ENCODE results near the gene COL4A2.

COL4A2 gene

GRCh38 chr13:110334841-110335490 lies 27.9 kb downstream of the COL4A2 start:
- DNase-seq (ENCODE audit: low spot score): peak; percentile 50

DNA sequence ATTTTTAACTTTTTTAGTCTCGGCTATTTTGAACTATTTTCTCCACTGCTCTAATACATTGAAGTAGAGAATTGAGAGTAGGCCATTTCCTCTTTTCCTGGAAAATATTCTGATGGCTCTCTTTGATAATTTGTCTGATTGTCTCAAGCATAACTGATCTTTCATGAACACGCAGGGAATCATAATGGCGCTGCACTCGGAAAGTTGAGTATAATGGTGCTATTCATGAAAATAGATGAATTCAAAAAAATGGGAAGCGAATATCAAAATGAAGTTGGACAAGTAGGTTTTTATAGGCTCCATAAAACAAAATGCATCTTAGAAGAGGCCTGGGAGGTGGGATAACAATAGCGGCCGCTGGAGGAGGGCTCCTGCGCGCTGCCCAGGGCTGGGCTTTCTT lies 29.0 kb downstream of the COL4A2 start:
- DNase-seq (ENCODE audit: low spot score): no peak
- TF ChIP-seq, protein P1, sequence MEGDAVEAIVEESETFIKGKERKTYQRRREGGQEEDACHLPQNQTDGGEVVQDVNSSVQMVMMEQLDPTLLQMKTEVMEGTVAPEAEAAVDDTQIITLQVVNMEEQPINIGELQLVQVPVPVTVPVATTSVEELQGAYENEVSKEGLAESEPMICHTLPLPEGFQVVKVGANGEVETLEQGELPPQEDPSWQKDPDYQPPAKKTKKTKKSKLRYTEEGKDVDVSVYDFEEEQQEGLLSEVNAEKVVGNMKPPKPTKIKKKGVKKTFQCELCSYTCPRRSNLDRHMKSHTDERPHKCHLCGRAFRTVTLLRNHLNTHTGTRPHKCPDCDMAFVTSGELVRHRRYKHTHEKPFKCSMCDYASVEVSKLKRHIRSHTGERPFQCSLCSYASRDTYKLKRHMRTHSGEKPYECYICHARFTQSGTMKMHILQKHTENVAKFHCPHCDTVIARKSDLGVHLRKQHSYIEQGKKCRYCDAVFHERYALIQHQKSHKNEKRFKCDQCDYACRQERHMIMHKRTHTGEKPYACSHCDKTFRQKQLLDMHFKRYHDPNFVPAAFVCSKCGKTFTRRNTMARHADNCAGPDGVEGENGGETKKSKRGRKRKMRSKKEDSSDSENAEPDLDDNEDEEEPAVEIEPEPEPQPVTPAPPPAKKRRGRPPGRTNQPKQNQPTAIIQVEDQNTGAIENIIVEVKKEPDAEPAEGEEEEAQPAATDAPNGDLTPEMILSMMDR (IDR thresholded peaks at IDR 0.05): no peak
- Histone ChIP-seq H3K27ac (peak overlapping the region; percentile 89 to 96), H3K4me3 (no peak overlapping the region)

More at GRCh38 chr13:110334841-110335490, 27.9 kb downstream of the COL4A2 start:
- Histone ChIP-seq H3K4me3 (no peak overlapping the region), H3K27ac (peak overlapping the region; percentile 89 to 96)
- TF ChIP-seq, protein P1 (IDR thresholded peaks at IDR 0.05): no peak

GRCh38 chr13:110336681-110337080 lies 29.6 kb downstream of the COL4A2 start:
- TF ChIP-seq, protein P1 (IDR thresholded peaks at IDR 0.05): no peak
- peak overlapping the region; percentile 89 to 96 for H3K27ac ChIP-seq
- peak; percentile 76 for DNase-seq (ENCODE audit: low spot score)
- H3K4me3 ChIP-seq: peak overlapping the region; percentile 5

DNA sequence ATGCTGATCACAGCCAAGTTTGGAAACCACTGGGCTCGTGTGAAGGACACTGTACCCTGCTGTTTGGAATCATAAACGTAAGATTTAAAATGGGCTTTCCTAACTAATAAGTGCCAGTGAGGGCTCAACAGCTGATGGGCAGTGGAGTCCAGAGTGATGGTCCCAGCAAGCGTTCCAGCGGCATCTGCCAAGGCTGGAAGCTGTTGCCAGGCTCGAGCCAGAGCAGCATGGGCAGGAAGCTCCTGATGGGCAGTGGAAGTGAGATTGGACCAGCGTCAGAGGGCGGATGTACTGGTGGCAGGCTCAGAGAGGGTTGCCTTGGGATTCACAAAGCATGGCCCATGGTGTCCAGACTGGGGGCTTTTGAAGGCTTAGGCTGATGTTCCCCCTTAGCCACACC lies 30.2 kb downstream of the COL4A2 start:
- peak overlapping the region; percentile 5 for H3K4me3 ChIP-seq
- H3K27ac ChIP-seq: peak overlapping the region; percentile 89 to 96

GRCh38 chr13:110338441-110339101 lies 31.5 kb downstream of the COL4A2 start:
- Histone ChIP-seq H3K4me3 (no peak overlapping the region), H3K27ac (peak overlapping the region; percentile 89 to 96)
- TF ChIP-seq, protein P1 (IDR thresholded peaks at IDR 0.05): no peak
- peak; percentile 94 for DNase-seq (ENCODE audit: low spot score)

More for the DNA sequence above, 30.2 kb downstream of the COL4A2 start:
- TF ChIP-seq, protein P1 (IDR thresholded peaks at IDR 0.05): no peak
- peak; percentile 78 for DNase-seq (ENCODE audit: low spot score)

GRCh38 chr13:110339263-110339662 lies 32.2 kb downstream of the COL4A2 start:
- Histone ChIP-seq H3K4me3 (no peak overlapping the region), H3K27ac (peak overlapping the region; percentile 89 to 96)
- DNase-seq (ENCODE audit: low spot score): peak; percentile 68
- TF ChIP-seq, protein P1 (IDR thresholded peaks at IDR 0.05): no peak

All from coronary artery (tissue), 2 donors.